ENCODE measurements around the gene DNAH14.
"Not testable (repeated sequence)": the region's sequence is repeated elsewhere in the genome, so short reads cannot be mapped to it uniquely, and the experiment has no call there.

The DNAH14 gene

GRCh38 chr1:224929335-224930237 lies at the start of gene DNAH14:
Gene DNAH14, plus strand, starts transcription at chr1:224929675. Its CDS starts 23,028 bp downstream, at chr1:224952703.
- no peak for DNase-seq (ENCODE audit: low read depth in 1 of 2, low spot score in 1 of 2)

- no peak for DNase-seq (ENCODE audit: low read depth in 1 of 2, low spot score in 1 of 2)
Measured at GRCh38 chr1:224880593-224881307, 48.7 kb upstream of the DNAH14 start.

GRCh38 chr1:224881308-224881692 lies 48.2 kb upstream of the DNAH14 start:
- DNase-seq (ENCODE audit: low read depth in 1 of 2, low spot score in 1 of 2) = not testable (repeated sequence)

GRCh38 chr1:224881762-224882211 lies 47.7 kb upstream of the DNAH14 start:
- no peak for DNase-seq (ENCODE audit: low read depth in 1 of 2, low spot score in 1 of 2)

- DNase-seq (ENCODE audit: low read depth in 1 of 2, low spot score in 1 of 2) = no peak
Measured at GRCh38 chr1:224882264-224882663, 47.2 kb upstream of the DNAH14 start.

GRCh38 chr1:224883091-224883490 lies 46.4 kb upstream of the DNAH14 start:
- no peak for DNase-seq (ENCODE audit: low read depth in 1 of 2, low spot score in 1 of 2)

GRCh38 chr1:224884361-224884801 lies 45.1 kb upstream of the DNAH14 start:
- no peak for DNase-seq (ENCODE audit: low read depth in 1 of 2, low spot score in 1 of 2)

- DNase-seq (ENCODE audit: low read depth in 1 of 2, low spot score in 1 of 2) = not testable (repeated sequence)
Measured at GRCh38 chr1:224885376-224885775, 44.1 kb upstream of the DNAH14 start.

- no peak for DNase-seq (ENCODE audit: low read depth in 1 of 2, low spot score in 1 of 2)
Measured at GRCh38 chr1:224894915-224895314, 34.6 kb upstream of the DNAH14 start.

GRCh38 chr1:224896130-224896781 lies 33.2 kb upstream of the DNAH14 start:
- DNase-seq (ENCODE audit: low read depth in 1 of 2, low spot score in 1 of 2) = no peak

- no peak for DNase-seq (ENCODE audit: low read depth in 1 of 2, low spot score in 1 of 2)
Measured at GRCh38 chr1:224897529-224898327, 31.7 kb upstream of the DNAH14 start.

- no peak for DNase-seq (ENCODE audit: low read depth in 1 of 2, low spot score in 1 of 2)
Measured at GRCh38 chr1:224898937-224899336, 30.5 kb upstream of the DNAH14 start.

- DNase-seq (ENCODE audit: low read depth in 1 of 2, low spot score in 1 of 2) = no peak
Measured at GRCh38 chr1:224900062-224900630, 29.3 kb upstream of the DNAH14 start.

GRCh38 chr1:224901087-224901810 lies 28.2 kb upstream of the DNAH14 start:
- no peak for DNase-seq (ENCODE audit: low read depth in 1 of 2, low spot score in 1 of 2)

- DNase-seq (ENCODE audit: low read depth in 1 of 2, low spot score in 1 of 2) = no peak
Measured at GRCh38 chr1:224903955-224904354, 25.5 kb upstream of the DNAH14 start.

- DNase-seq (ENCODE audit: low read depth in 1 of 2, low spot score in 1 of 2) = no peak
Measured at GRCh38 chr1:224906340-224906739, 23.1 kb upstream of the DNAH14 start.

- DNase-seq (ENCODE audit: low read depth in 1 of 2, low spot score in 1 of 2) = no peak
Measured at GRCh38 chr1:224911217-224911616, 18.3 kb upstream of the DNAH14 start.

GRCh38 chr1:224914292-224914900 lies 15.1 kb upstream of the DNAH14 start:
- DNase-seq (ENCODE audit: low read depth in 1 of 2, low spot score in 1 of 2) = no peak

GRCh38 chr1:224919508-224919907 lies 10.0 kb upstream of the DNAH14 start:
- no peak for DNase-seq (ENCODE audit: low read depth in 1 of 2, low spot score in 1 of 2)

Measured in activated CD4-positive, alpha-beta T cell treated with anti-CD3 and anti-CD28 coated beads, Interleukin-2, amount 50 U/mL, for 24 hours (primary cell).